Measurements from ENCODE around the gene GAPT.

GAPT gene

DNA sequence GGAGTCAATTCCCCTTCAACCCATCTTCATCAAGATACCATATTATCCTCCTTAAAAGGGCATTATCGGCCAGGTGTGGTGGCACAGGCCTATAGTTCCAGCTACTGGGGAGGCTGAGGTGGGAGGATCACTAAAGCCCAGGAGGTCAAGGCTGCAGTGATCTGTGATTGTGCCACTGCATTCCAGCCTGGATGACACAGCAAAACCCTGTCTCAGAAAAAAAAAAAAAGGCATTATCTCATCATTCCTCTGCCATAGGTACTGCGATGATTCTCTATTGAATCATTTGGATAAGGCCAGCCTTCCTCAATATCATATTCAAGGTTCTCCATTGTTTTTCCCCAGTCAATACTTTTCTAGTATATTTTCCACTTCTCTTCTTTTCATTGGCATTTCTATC lies 52.5 kb downstream of the GAPT start:
- no peaks in the 10 kb centered on the region for H3K36me3 ChIP-seq
- DNase-seq, result no peak
- no peak overlapping the region for H3K4me3 ChIP-seq
- H3K27ac ChIP-seq, result no peak overlapping the region
- H3K9me3 ChIP-seq, result peaks cover 0 to 7% (median 5%) of the 10 kb centered on the region in 3 donors
- H3K27me3 ChIP-seq, result no peaks in the 10 kb centered on the region
- no peaks in the 10 kb centered on the region for H3K4me1 ChIP-seq
- intact Hi-C loops (cut with DNase I; ENCODE audit: low total_unique reads), result no loop called here
- TF ChIP-seq, protein P1, sequence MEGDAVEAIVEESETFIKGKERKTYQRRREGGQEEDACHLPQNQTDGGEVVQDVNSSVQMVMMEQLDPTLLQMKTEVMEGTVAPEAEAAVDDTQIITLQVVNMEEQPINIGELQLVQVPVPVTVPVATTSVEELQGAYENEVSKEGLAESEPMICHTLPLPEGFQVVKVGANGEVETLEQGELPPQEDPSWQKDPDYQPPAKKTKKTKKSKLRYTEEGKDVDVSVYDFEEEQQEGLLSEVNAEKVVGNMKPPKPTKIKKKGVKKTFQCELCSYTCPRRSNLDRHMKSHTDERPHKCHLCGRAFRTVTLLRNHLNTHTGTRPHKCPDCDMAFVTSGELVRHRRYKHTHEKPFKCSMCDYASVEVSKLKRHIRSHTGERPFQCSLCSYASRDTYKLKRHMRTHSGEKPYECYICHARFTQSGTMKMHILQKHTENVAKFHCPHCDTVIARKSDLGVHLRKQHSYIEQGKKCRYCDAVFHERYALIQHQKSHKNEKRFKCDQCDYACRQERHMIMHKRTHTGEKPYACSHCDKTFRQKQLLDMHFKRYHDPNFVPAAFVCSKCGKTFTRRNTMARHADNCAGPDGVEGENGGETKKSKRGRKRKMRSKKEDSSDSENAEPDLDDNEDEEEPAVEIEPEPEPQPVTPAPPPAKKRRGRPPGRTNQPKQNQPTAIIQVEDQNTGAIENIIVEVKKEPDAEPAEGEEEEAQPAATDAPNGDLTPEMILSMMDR (IDR thresholded peaks at IDR 0.05), result no peak

DNA sequence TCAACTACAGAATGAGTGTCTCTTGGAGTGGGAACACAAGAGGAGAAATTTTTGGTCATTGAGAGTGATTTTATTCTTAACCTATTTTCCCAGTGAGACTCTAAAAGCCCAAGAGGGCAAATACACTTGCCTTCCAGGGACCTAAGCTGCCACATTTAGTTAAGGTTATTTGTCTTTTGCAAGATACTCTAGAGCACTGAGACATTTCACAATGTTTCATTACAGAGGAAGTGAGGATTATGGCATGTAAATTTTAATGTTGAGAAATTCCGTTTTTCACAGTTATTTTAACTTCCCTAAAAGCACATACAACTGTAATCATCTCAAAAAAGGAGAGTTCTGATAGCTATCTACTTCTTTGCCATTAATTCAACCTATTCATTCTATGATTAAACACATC lies 53.0 kb downstream of the GAPT start:
- intact Hi-C loops (cut with DNase I; ENCODE audit: low total_unique reads), result no loop called here
- Histone ChIP-seq H3K4me3 (no peak overlapping the region), H3K4me1 (no peaks in the 10 kb centered on the region), H3K36me3 (no peaks in the 10 kb centered on the region), H3K27ac (no peak overlapping the region), H3K9me3 (peaks cover 0 to 7% (median 5%) of the 10 kb centered on the region in 3 donors), H3K27me3 (no peaks in the 10 kb centered on the region)
- TF ChIP-seq, protein P1 (IDR thresholded peaks at IDR 0.05), result no peak
- no peak for DNase-seq

DNA sequence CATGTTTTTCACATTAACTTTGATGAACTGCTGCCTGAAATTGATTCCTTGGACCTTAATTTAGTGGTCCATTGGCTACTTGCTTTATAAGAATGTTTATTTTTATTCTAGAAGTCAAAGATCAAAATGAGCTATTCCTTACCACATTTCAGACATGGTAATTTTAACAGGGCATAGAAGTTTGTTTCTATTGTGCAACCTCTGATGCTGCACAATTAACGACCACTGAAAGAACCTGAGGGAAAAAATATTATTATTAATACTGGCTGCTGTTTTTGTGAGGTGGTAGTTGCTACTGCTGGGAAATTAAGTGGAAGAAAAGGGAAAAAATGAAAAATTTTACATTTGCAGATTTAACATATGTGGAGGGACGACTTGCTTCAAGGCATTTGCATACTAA lies 53.7 kb downstream of the GAPT start:
- Histone ChIP-seq H3K27me3 (no peaks in the 10 kb centered on the region), H3K27ac (no peak overlapping the region), H3K4me1 (no peaks in the 10 kb centered on the region), H3K36me3 (no peaks in the 10 kb centered on the region), H3K9me3 (peaks cover 0 to 7% (median 5%) of the 10 kb centered on the region in 3 donors), H3K4me3 (no peak overlapping the region)
- DNase-seq, result no peak
- intact Hi-C loops (cut with DNase I; ENCODE audit: low total_unique reads), result no loop called here
- TF ChIP-seq, protein P1 (IDR thresholded peaks at IDR 0.05), result no peak

DNA sequence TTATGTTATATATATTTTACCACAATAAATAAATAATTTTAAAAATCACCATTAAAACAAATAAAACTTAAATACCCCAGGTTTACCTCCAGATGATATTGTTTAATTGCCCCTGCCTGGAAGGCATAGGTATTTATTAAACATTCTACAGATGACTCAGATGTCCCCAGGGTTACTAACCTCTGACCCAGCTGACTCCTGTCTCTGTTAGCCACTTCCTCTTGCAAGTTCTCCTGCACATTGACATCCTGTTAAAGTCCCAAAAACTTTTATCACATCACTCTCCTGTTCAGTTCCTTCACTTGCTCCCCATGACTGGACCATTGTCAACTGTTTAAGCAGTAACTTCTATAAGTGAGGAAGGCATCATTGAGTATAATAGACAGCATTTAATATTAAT lies 54.7 kb downstream of the GAPT start:
- Histone ChIP-seq H3K4me1 (no peaks in the 10 kb centered on the region), H3K27ac (no peak overlapping the region), H3K27me3 (no peaks in the 10 kb centered on the region), H3K36me3 (no peaks in the 10 kb centered on the region), H3K9me3 (peaks cover 0 to 7% (median 5%) of the 10 kb centered on the region in 3 donors), H3K4me3 (no peak overlapping the region)
- intact Hi-C loops (cut with DNase I; ENCODE audit: low total_unique reads), result no loop called here
- DNase-seq, result no peak
- TF ChIP-seq, protein P1 (IDR thresholded peaks at IDR 0.05), result no peak
